Airway epithelial cell (primary cell): ENCODE data around the gene FYN. TPM values are rescaled to one million over a fixed set of nuclear protein-coding genes. Genes with fewer than 3 reads are reported as not detected.

Experiments
- total RNA-seq: library from RNA; depleted of rRNA; stranded (reverse); fragments of >200 nt; gene quantifications from 2 replicates; pipeline ENCODE4 v1.2.3, GENCODE V29; 2015

FYN gene
- total RNA-seq, result 27.1 and 31.5 TPM in 2 replicates

DNA sequence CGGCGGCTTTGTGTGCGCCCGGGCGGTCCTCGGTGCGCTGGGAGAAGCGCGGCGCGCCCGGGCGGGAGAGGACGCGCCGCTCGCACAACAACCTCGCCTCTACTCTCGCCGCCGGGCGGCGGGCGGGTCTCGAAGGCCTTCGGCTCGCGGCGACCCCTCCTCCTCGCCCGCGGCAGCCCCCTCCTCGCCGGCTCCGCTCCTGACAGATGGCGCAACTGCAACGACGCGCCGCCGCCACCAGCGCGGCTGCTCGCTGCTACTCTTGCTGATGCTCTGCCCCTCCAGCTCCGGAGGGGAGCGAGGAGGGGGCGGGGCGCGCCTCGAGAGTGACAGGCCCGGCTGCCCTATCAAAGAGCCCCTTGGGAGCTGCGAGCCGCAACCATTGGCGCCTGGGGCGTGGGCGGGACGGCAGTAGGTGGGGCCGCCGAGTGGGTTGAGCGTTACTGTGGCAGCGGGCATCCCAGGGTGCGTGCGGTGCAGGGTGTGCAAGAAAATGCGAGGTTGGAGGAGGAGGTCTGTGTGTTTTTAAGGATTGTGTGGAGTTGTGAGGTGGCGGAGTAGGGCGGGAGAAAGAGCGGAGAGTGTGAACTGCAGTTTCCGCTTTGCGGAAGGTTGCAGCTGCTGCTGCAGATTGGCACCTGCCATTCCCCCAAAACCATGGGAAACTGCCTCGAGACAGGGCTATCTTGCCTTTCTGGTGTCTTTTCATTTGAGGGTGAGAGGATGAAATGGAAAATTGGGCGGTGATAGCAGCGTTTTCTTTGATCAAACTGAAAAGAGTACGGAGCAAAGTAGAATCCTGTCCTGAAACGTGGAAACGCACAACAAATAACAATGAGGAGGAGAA, at the start of gene FYN:
Gene FYN, minus strand, starts transcription at position 275 of the 847 bp plus-strand sequence. CDS start 153,401 bp downstream, outside the sequence.

Other genes starting within 250 kb of the FYN start
- gene CCN6, start 180.7 kb upstream of the FYN start, total RNA-seq, result 0.14 and 0.88 TPM in 2 replicates
- 11.1 and 14.7 TPM in 2 replicates for gene TUBE1, start 214.0 kb upstream of the FYN start, total RNA-seq
- gene FAM229B, start 214.1 kb upstream of the FYN start, total RNA-seq, result 4.1 and 17.0 TPM in 2 replicates